HL-60/S4 treated with phorbol 12-myristate 13-acetate at 8.2 ng/mL for 4 days and 3 days (cell line): ENCODE data around the gene MS4A18.

Experiments
- in situ Hi-C: fragments of 300-500 bp; cut with MboI; formaldehyde crosslinking; loops from 2 replicates; pipeline ENCODE4 v1.15.0; 2022; ENCODE audit warnings: low sequenced_read_pairs

The MS4A18 gene

GRCh38 chr11:60785806-60786361, 61.4 kb downstream of the MS4A18 start:
- in situ Hi-C loops: no loop called here

- in situ Hi-C loops: no loop called here
Observed at GRCh38 chr11:60786811-60787567, 62.5 kb downstream of the MS4A18 start.

- in situ Hi-C loops: no loop called here
Observed at GRCh38 chr11:60788401-60789125, 64.0 kb downstream of the MS4A18 start.

GRCh38 chr11:60790726-60791125, 66.2 kb downstream of the MS4A18 start:
- in situ Hi-C loops: no loop called here

- in situ Hi-C loops: no loop called here
Observed at GRCh38 chr11:60791153-60791933, 66.8 kb downstream of the MS4A18 start.

GRCh38 chr11:60792521-60792920, 68.0 kb downstream of the MS4A18 start:
- in situ Hi-C loops: no loop called here
